HG03442 (cell line): Measurements from ENCODE around the gene RHOA.
"Not testable (repeated sequence)": the region's sequence is repeated elsewhere in the genome, so short reads cannot be mapped to it uniquely, and the experiment has no call there.

ENCODE experiments used
- ATAC-seq: cut with Tn5 transposase; IDR thresholded peaks from one replicate; pipeline ENCODE4 v1.9.1; 2021; ENCODE audit warnings: mild to moderate bottlenecking, moderate library complexity; ENCODE audit not compliant: unreplicated experiment

RHOA gene

DNA sequence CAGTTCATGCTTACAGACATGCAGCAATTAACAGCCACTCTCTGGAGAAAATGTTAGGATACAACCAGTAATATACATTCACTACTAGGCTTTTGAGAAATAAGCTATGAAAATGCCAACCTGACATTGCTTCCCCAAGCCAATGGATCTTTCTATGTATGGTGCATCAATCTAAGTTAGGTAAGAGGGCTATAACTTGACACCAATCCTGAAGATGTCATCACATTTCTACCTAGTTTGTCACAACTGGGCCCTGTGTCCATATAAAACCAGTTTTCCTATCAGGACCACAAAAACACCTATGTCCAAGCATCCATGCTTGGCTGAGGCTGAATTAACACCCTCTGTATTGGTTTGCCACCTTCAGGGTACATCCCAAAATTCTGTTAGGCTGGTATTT lies 39.8 kb downstream of the RHOA start:
- ATAC-seq: no peak

DNA sequence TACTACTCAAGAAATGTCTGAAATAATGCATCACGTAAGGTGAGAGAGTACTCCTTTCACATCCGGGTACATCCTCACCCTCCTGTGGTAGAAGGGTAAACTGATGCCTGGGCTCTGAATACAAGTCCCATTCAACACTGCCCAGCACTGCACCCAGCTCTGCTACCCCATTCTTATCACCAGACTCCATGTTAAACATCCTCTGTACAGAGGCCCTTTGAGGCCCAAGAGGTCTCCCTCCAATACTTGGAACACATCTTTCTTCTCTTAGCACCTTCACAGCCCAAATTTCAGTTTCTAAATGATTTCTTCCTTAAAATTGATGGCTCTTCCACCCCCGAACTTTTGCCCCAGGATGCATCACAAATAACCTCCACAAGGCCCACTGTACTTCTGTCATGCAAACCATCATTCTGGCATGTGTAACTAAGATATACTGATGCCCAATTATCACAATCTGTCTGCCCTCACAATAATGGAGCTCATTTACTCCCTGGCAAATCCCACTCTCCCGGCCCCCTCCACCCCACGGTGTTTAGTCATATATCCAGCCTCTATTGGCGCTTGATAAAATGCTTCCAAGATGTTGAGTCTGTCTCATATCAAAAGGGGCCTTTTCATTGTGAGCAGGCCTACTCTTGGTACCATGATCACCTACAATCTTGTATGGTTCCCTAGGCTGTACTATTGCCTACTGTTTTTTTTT lies 41.0 kb downstream of the RHOA start:
- no peak for ATAC-seq

DNA sequence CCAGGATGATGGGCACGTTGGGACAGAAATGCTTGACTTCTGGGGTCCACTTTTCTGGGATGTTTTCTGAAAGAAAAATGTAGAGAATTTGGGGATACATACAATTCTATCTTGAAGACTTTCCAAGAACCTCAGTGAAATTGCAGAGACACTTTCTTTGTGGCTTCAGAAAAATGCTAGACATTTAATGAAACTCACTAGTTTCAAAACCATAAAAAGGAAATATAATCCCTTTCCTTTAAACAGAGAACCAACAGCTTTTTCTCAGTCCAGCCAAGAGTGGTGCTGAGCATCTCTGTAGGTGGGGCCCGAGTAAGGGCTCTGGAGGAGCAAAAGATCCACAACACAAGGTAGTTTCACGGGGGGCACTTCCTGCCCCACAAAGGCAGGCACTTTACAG lies 49.2 kb downstream of the RHOA start:
- ATAC-seq: no peak

DNA sequence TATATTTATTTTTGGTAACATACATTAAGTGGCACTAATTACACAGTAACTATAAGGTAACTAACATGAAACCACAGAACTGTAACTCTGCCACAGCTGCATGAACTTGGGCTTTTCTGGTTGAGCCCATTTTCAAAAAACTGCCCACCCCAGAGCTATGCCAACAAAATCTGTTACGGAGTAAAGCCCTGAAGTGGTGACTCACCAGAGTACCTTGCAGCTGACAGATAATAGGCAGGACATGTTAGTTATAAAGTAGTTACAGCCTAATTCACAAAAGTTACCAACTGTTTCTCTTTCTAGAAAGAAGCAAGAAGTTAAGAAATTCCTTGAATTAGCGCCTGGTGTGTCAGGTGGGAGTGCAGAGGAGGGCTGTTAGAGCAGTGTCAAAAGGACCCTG lies 52.2 kb downstream of the RHOA start:
- ATAC-seq: no peak

DNA sequence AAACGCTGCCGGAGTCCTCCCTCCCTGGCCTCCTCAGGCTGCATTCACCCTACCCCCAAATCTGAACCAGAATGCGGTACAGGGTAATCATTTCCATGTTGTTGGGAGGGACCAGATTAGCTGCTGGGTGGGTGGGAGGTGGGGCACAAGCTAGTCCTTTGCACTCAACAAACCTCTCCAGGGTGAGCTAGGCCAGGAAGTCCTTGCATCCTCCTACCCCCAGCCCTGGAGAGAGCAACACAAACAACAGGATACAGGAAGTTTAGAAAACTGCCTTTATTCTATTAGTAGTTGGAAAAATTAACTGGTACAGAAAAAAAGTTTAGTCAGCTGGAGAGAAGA lies 52.9 kb downstream of the RHOA start:
- no peak for ATAC-seq

DNA sequence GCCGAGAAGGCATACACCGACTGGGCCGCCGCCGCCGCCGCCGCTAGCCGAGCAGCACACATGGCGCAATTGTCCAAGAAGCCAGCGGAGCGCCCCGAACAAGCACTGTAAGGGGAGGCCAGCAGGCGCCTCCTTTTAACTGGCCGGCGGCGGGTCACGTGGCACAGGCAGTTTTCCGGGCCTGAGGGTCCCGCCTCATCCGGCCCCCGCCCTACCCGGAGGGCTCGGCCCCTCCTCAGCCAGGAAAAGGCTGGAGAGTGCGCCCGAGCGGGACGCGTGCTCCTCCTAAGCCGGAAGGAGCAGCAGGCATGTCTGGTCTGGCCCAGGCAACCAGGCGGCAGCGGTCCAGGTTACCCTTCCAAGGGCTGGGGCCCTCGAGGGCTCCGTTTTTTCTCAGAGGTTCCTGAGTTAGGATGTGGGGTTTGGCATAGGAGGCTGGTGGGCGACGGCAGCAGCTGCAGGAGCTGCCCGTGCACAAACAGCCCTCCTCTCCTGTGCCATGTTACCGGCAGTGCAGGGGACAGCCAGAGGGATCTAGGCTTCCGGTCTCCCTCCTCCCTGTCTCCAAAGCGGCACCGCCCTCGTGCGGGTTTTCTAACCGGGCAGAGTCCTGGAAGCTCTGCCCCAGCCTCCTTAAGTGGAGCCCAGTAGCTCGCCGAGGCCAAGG lies 53.4 kb downstream of the RHOA start, which contains the start of gene GPX1:
TSS of gene GPX1 (minus strand) at position 137 of the 667 bp plus-strand sequence. CDS start at position 62, 75 bp downstream.
- ATAC-seq: peak; percentile 80

DNA sequence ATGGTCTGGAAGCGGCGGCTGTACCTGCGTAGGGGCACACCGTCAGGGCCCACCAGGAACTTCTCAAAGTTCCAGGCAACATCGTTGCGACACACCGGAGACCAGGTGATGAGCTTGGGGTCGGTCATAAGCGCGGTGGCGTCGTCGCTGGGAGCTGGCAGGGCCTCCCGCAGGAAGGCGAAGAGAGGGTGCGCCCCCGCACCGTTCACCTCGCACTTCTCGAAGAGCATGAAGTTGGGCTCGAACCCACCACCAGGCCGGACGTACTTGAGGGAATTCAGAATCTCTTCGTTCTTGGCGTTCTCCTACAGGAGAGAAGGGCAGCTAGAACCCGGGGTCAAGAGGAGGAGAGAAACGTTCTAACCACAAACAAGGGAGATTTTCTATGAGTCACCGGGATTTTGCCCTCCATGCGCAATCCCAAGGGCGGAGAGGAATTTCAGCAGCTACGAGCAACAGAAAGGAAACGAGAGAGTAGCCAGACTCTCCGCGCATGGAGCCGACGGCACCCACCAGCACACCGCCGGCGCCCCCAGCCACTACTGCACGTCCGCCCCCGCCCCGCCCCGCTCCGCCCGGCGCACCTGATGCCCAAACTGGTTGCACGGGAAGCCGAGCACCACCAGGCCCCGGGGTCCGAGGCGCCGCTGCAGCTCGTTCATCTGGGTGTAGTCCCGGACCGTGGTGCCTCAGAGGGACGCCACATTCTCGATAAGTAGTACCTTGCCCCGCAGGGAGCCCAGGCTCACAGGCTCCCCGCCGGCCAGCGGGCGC lies 54.1 kb downstream of the RHOA start:
- ATAC-seq: not testable (repeated sequence)

DNA sequence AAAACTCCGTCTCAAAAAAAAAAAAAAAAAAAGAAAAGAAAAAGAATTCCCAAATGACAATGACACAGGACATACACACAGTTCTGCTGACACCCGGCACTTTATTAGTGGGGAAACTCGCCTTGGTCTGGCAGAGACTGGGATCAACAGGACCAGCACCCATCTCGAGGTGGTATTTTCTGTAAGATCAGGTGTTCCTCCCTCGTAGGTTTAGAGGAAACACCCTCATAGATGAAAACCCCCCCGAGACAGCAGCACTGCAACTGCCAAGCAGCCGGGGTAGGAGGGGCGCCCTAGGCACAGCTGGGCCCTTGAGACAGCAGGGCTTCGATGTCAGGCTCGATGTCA lies 54.7 kb downstream of the RHOA start:
- ATAC-seq: not testable (repeated sequence)

DNA sequence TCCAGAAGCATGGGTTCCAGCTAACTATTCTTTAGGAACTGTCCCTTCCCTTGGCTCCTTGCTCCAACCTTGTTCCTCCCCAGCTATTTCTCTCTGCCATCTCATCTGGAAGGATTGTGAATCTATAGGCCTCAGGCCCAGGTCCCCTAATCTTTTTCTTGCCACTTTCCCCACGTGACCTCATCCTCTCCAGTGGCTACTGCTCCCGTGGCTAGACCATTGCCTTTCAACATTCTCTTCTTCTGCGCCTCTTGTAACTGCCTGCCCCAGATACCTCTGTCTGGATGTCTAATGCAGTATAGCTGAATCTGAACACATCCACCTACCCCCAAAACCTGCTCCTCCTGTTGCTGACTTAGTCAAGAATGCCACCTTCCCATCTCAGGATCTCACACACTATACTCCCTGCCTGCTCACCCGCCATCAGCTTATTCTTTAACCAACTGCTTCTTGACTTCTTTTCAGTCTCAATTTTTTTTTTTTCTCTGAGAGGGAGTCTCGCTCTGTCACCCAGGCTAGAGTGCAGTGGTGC lies 58.8 kb downstream of the RHOA start:
- ATAC-seq: no peak

DNA sequence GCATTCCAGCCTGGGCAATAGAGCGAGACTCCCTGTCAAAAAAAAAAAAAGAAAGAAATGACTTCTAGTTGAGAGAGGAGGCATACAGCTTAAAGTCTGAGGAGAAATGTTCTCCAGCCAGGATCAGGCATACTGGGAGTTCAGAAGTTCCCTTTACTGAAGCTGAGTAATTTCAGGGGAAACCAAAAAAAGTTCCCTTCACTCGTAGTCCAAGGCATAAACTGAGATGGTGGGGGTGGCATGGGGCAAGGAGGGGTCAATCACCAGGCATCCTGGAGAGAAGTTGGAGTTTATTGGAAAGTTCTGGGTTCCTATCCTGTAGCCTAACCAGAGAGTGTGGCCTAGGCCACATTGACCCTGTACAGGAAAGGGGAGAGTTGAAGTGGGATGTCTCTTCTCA lies 59.5 kb downstream of the RHOA start:
- no peak for ATAC-seq

DNA sequence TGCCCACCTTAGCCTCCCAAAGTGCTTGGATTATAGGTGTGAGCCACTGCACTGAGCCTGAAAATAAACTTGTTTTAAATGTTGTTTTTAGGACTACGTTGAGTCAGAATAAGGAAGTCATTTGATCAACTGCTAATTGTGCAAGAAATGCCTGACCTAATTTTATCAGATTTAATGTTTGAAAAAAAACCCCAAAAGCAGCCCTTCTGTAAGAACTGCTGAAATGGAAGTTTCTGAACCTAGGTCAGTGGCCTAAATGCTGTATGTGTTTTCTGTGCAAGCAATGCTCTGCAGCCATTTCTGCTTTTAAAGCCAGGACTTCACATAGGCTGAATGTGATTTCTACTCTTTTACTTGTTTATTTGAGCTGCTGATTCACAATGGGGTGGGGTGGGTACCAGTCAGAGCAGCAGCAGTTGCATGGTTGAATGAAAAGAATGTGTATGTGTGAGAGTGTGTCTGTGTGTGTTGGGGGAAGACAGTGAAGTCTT lies 60.2 kb downstream of the RHOA start:
- no peak for ATAC-seq

DNA sequence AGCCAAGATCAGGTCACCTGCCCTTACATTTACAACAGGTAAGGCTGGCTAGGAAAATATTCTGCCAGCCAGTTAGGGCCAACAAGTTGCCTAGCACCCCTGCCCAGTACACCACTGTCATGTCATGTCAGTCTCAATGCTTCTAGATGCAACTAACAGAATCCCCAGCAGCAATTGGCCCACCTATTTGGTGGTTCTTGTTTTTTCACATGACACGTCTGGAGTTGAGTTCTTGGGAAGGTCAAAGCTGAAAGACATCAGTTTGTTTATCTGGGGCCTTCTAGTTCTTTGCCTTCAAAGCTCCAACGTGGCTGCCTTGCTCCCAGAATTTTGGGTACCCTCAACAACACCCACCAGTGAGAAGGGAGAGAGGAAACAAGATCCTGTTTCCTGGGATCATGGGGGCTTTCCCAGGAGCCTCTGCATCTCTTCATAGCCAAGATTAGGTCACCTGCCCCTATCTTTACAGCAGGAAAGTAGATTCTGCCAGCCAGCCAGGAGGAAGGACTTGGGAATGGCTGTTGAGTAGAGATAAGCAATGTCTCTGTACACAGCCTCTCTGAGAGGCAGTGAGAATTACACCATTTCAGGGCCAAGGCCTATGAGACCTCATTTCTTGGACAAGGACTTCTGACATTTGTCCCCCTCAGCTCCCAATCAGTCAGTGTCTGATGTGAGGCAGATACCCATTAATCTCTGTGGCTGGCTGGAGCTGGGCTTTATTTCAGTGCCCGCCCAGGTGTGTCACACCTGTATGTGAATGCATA lies 62.2 kb downstream of the RHOA start:
- ATAC-seq: no peak

DNA sequence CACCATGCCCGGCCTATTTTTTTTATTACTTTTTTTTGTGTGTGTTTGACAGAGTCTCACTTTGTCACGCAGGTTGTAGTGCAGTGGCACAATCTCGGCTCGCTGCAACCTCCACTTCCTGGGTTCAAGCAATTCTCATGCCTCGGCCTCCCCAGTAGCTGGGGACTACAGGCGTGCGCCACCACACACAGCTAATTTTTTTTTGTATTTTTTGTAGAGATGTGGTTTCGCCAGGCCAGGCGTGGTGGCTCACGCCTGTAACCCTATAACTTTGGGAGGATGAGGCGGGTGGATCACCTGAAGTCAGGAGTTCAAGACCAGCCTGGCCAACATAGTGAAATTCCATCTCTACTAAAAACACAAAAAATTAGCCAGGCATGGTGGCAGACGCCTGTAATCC lies 63.4 kb downstream of the RHOA start:
- not testable (repeated sequence) for ATAC-seq

DNA sequence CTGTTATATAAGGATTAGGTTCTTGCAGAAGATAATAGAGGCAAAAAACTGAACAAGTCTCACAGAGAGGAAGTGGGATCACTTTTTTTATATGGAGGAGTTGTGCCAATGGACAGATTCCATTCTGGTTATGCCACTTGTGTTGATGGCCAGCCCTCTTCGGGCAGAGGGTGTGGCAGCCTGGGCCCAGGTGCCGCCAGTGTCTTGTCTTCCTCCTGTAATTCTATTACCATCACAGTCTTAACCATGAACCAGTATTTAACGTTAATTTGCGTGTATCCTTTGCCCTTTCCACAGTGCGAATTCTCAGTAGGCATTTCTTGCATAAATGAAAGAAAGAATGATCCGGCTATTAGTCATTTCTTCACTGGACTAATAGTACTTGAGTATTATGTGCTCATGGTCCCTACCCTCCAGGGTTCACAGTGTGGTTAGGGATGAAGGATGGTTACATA lies 65.0 kb downstream of the RHOA start:
- ATAC-seq: no peak

DNA sequence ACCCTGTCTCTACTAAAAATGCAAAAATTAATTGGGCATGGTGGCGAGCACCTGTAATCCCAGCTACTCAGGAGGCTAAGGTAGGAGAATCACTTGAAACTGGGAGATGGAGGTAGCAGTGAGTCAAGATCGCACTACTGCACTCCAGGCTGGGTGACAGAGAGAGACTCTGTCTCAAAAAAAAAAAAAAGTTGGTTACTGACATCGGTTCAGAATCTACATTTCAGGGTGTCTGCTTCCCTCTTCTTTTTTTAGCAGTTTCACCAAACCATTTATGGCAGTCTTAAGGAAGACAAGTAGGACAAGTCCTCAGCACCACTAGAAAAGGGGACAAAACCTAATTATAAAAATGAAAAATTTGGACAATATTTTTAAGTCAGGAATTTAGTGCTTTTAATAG lies 68.6 kb downstream of the RHOA start:
- no peak for ATAC-seq

DNA sequence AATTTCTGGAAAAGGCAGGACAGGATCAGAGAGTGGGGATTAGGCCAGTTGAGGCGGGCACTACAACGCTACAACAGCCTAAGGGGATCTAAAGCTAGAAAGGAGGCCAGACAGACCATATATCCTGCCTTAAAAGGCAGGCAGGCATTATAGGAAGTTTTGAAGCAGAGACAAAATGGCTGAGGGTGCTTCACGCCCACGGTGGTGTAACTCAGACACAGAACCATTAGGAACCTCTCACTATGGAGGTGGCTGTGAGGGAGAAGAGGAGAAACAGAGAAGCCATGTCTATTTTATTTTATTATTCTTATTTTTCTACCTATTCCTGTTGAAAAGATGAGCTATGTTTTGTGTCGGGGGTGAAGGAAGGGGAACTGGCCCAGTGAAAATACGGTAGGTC lies 69.8 kb downstream of the RHOA start:
- ATAC-seq: no peak

DNA sequence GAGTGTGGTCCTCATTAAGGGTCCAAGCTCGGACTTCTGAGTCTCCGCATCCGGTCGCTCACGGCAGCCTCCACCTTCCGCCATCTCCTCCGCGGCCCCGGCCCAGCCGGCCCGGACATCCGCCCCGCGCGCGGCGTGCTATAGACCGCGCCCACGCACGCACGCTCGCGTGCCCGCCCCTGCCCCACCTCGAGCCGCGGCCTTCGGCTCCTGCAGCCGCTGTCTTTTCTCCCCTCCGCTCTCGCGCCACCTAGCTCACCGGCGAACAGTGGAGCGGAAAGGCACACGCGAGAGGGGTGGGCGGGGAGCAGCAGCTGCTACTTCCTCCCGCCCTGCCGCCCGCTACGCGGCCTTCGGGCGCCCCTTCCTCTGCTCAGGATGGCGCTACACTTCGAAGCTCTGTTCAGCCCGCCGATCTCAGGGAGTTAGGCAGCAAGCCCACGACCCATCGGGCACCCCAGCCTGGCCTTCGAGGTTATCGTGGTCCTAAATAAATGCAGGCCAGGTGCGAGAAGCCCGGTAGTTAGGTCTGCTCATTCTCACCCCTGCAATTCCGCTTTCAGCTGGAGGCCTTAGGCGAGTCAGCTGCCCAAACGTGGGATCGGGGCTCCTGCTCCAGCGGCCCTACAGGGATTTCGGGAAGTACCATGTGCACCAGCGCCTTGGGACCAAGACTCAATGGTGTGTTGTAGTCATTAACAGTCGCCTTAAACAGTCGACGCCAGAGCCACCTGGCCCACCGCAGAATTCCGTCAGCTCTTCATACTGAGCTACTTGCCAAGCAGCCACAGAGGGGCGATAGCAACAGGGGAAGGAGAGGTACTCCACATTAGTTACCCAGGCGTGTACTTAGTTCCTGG lies 71.6 kb downstream of the RHOA start, which contains the start of gene USP4:
TSS of gene USP4 (minus strand) at position 113 of the 860 bp plus-strand sequence. CDS start at position 84, 29 bp downstream.
- peak; percentile 85 for ATAC-seq

DNA sequence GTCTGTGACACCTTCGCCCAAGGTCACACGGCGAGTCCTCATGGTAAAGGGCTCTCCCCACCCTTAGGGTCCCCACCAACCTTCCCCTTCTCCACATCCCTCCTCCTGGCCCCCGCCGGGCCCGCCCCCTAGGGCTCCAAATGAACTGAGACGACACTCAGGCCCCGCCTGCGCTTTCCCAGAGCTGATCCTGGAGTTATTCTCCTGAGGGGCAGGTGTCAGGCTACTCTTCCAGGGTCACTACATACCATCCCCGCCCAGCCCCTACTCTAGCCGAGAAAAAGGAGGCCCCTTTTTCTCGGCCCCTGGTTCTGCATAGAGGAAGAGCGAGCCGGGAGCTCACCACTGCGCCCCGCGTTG lies 72.2 kb downstream of the RHOA start:
- ATAC-seq: peak; percentile 3

DNA sequence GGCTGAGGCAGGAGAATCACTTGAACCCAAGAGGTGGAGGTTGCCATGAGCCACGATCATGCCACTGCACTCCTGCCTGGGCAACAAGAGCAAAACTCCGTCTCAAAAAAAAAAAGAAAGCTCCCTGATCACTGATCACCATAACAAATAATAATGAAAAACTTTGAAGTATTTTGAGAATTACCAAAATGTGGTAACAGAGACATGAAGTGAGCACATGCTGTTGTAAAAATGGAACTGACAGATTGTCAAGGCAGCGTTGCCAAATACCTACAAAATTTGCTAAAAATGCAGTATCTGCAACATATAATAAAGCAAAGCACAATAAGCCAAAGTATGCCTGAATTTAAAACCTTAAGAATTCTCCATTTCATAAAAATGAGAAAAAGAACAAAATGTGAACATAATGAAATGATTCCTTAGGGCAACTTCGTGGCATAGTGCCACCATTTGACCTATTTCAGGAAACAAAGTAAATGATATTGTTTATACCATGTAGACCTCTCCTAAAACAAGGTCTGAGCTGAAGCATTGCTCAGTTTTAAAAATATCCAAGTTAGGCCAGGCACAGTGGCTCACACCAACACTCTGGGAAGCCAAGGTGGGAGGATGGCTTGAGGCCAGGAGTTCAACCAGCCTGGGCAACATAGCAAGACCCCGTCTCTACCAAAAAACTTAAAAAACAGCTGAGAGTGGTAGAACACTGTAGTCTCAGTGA lies 77.7 kb downstream of the RHOA start:
- no peak for ATAC-seq
